SU-DHL-6 (cell line): ENCODE measurements around the gene COL4A2.

Source experiments
- H2AFZ ChIP-seq: fragments of 200-600 bp; sonication (generic); 2 replicates; pipeline ENCODE4 v1.6.1; 2014; ENCODE audit warnings: low read depth, mild to moderate bottlenecking, moderate library complexity, mixed read lengths, antibody characterized with exemption, low read length; ENCODE audit not compliant: severe bottlenecking
- H3F3A ChIP-seq: fragments of 200-600 bp; shearing (Covaris generic); 2 replicates; pipeline ENCODE4 v1.6.0; 2016; ENCODE audit warnings: antibody characterized with exemption, mild to moderate bottlenecking; ENCODE audit not compliant: insufficient read depth
- H3K27ac ChIP-seq: fragments of 200-600 bp; sonication (generic); 2 replicates; pipeline ENCODE4 v1.5.1; 2016; ENCODE audit warnings: low read depth, mild to moderate bottlenecking, low read length, moderate library complexity, mixed read lengths
- H3K27me3 ChIP-seq: fragments of 200-600 bp; sonication (generic), shearing (Covaris generic); 2 replicates; pipeline ENCODE4 v1.6.0; 2014; ENCODE audit warnings: mild to moderate bottlenecking, low read length
- H3K36me3 ChIP-seq: fragments of 200-600 bp; sonication (generic); 2 replicates; pipeline ENCODE4 v1.6.1; 2014; ENCODE audit warnings: mild to moderate bottlenecking, low read length, mixed read lengths
- H3K4me2 ChIP-seq: fragments of 300-600, 200-600 bp; shearing (Covaris generic), sonication (generic); 2 replicates; pipeline ENCODE4 v1.6.0; 2014; ENCODE audit warnings: low read length, low read depth, mild to moderate bottlenecking; ENCODE audit not compliant: poor library complexity, severe bottlenecking
- H3K4me3 ChIP-seq: fragments of 200-600 bp; sonication (generic); 2 replicates; pipeline ENCODE4 v1.5.1; 2014; ENCODE audit warnings: antibody characterized with exemption, low read length, mild to moderate bottlenecking, mixed read lengths; ENCODE audit not compliant: insufficient read depth, poor library complexity, severe bottlenecking
- H3K79me2 ChIP-seq: fragments of 200-600 bp; sonication (generic); 2 replicates; pipeline ENCODE4 v1.6.1; 2014; ENCODE audit warnings: mild to moderate bottlenecking, low read length, moderate library complexity; ENCODE audit not compliant: insufficient read depth
- H3K9ac ChIP-seq: fragments of 200-600 bp; sonication (generic); 2 replicates; pipeline ENCODE4 v1.7.0; 2014; ENCODE audit warnings: mild to moderate bottlenecking, low read length
- H3K9me2 ChIP-seq: fragments of 200-600 bp; sonication (generic); replicated peaks from 2 replicates; pipeline ENCODE4 v1.6.1; 2014; ENCODE audit warnings: low read length; ENCODE audit not compliant: insufficient read depth
- H3K9me3 ChIP-seq: fragments of 200-600 bp; sonication (generic); 2 replicates; pipeline ENCODE4 v1.6.1; 2014; ENCODE audit warnings: low read length, mixed read lengths; ENCODE audit not compliant: insufficient read depth
- H4K20me1 ChIP-seq: fragments of 200-600 bp; sonication (generic); 2 replicates; pipeline ENCODE4 v1.6.1; 2014; ENCODE audit warnings: low read depth, mild to moderate bottlenecking, antibody characterized with exemption, low read length, moderate library complexity, mixed read lengths
- CTCF ChIP-seq: fragments of 200-600 bp; sonication (generic); IDR thresholded peaks from one replicate; pipeline ENCODE4 v1.5.1; 2017; ENCODE audit warnings: antibody characterized with exemption, mild to moderate bottlenecking, low read length, moderate library complexity; ENCODE audit not compliant: insufficient read depth, poor library complexity, severe bottlenecking
- EZH2phosphoT487 ChIP-seq: fragments of 200-600 bp; sonication (generic), shearing (Covaris generic); conservative IDR thresholded peaks from 2 replicates; pipeline ENCODE4 v1.6.1; 2018; ENCODE audit warnings: mild to moderate bottlenecking, antibody characterized with exemption, low read length, moderate library complexity, mixed read lengths

Gene COL4A2

GRCh38 chr13:110354123-110354627, 47.1 kb downstream of the COL4A2 start:
- H3K4me3 ChIP-seq = no peak overlapping the region
- H3K9me2 ChIP-seq = no peaks in the 10 kb centered on the region
- H3K36me3 ChIP-seq = no peaks in the 10 kb centered on the region
- H3K79me2 ChIP-seq = no peaks in the 10 kb centered on the region
- no peak overlapping the region for H3K27ac ChIP-seq
- no peak overlapping the region for H3K4me2 ChIP-seq
- H3F3A ChIP-seq = no peaks in the 10 kb centered on the region
- H4K20me1 ChIP-seq = no peaks in the 10 kb centered on the region
- H2AFZ ChIP-seq = no peak overlapping the region
- TF ChIP-seq CTCF (no peak), EZH2phosphoT487 (no peak)
- H3K27me3 ChIP-seq = no peaks in the 10 kb centered on the region
- no peak overlapping the region for H3K9ac ChIP-seq
- H3K9me3 ChIP-seq = no peaks in the 10 kb centered on the region

- H3K4me2 ChIP-seq = no peak overlapping the region
- no peaks in the 10 kb centered on the region for H3K9me3 ChIP-seq
- no peak overlapping the region for H2AFZ ChIP-seq
- no peaks in the 10 kb centered on the region for H3K9me2 ChIP-seq
- no peak overlapping the region for H3K9ac ChIP-seq
- H3K27ac ChIP-seq = no peak overlapping the region
- no peaks in the 10 kb centered on the region for H3K79me2 ChIP-seq
- H3K4me3 ChIP-seq = no peak overlapping the region
- H3K27me3 ChIP-seq = no peaks in the 10 kb centered on the region
- H4K20me1 ChIP-seq = no peaks in the 10 kb centered on the region
- no peaks in the 10 kb centered on the region for H3K36me3 ChIP-seq
- TF ChIP-seq EZH2phosphoT487 (no peak), CTCF (no peak)
- no peaks in the 10 kb centered on the region for H3F3A ChIP-seq
Measured at GRCh38 chr13:110354715-110355473, 47.8 kb downstream of the COL4A2 start.

GRCh38 chr13:110356362-110356761, 49.3 kb downstream of the COL4A2 start:
- H3K9me2 ChIP-seq = no peaks in the 10 kb centered on the region
- no peaks in the 10 kb centered on the region for H3K9me3 ChIP-seq
- H2AFZ ChIP-seq = no peak overlapping the region
- no peaks in the 10 kb centered on the region for H4K20me1 ChIP-seq
- no peak overlapping the region for H3K4me3 ChIP-seq
- TF ChIP-seq CTCF = no peak
- no peak for TF ChIP-seq EZH2phosphoT487
- H3K27ac ChIP-seq = no peak overlapping the region
- H3F3A ChIP-seq = no peaks in the 10 kb centered on the region
- H3K27me3 ChIP-seq = no peaks in the 10 kb centered on the region
- no peaks in the 10 kb centered on the region for H3K79me2 ChIP-seq
- no peak overlapping the region for H3K4me2 ChIP-seq
- no peaks in the 10 kb centered on the region for H3K36me3 ChIP-seq
- H3K9ac ChIP-seq = no peak overlapping the region
